WERI-Rb-1 (cell line): ENCODE data around the gene SNAP23.

Source experiments
- DNase-seq: peaks from one replicate; pipeline ENCODE4 v3.0.0-alpha.2; 2020
- H3K27ac ChIP-seq: fragments of 250-450 bp; sonication (Bioruptor Pico); 2 replicates; pipeline ENCODE4 v1.5.1; 2020; ENCODE audit warnings: mild to moderate bottlenecking, moderate library complexity
- H3K27me3 ChIP-seq: fragments of 250-450 bp; sonication (Bioruptor Pico); 2 replicates; pipeline ENCODE4 v1.5.1; 2021; ENCODE audit warnings: mild to moderate bottlenecking, low read depth, moderate library complexity; ENCODE audit not compliant: insufficient read depth, severe bottlenecking
- H3K36me3 ChIP-seq: fragments of 250-450 bp; sonication (Bioruptor Pico); 2 replicates; pipeline ENCODE4 v1.5.1; 2020; ENCODE audit warnings: mild to moderate bottlenecking, moderate library complexity
- H3K4me3 ChIP-seq: 2 replicates; pipeline ENCODE4 v1.5.1; 2011; ENCODE audit warnings: low read depth, mild to moderate bottlenecking, control low read depth, low read length
- H3K9me3 ChIP-seq: fragments of 250-450 bp; sonication (Bioruptor Pico); 2 replicates; pipeline ENCODE4 v1.5.1; 2021; ENCODE audit warnings: mild to moderate bottlenecking, moderate library complexity; ENCODE audit not compliant: severe bottlenecking
- TF ChIP-seq, protein P1 (sequence below): IDR thresholded peaks from 2 replicates; pipeline ENCODE4 v1.5.1; 2011; ENCODE audit warnings: low read depth, mild to moderate bottlenecking, control low read depth, inconsistent platforms, low read length

SNAP23 gene

DNA sequence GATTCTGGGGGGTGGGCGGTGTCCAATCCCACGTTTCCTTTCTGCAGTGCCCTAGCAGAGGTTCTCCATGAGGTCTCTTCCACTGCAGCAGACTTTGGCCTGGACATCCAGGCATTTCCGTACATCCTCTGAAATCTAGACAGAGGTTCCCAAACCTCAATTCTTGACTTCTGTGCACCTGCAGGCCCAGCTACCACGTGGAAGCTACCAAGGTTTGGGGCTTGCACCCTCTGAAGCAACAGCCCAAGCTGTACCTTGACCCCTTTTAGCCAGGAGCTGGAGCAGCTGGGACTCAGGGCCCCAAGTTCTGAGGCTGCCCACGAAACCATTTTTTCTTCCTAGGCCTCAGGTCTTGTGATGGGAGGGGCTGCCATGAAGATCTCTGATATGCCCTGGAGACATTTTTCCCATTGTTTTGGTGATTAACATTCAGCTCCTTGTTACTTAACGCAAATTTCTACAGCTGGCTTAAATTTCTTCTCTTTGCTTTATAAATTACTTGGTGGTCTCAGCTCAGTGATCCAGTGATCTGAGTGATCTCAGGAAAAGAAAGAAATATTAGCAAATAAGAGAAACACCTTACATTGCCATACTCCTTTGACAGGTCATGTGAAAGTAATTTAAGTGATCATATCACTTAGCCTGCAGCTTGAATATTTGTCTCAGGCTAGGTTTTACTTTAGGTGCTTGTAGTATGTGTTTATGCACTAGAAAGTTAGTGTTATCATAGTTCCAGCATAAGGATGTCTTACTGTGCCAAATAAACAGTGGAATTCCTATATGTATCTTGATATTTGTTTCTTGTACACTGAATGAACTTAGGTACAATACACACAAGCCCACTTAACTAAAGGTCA, 3.0 kb downstream of the SNAP23 start:
- H3K4me3 ChIP-seq: no peak overlapping the region
- DNase-seq: no peak
- peaks cover 3% of the 10 kb centered on the region for H3K36me3 ChIP-seq
- H3K27me3 ChIP-seq: no peaks in the 10 kb centered on the region
- H3K9me3 ChIP-seq: no peaks in the 10 kb centered on the region
- H3K27ac ChIP-seq: no peak overlapping the region
- TF ChIP-seq, protein P1, sequence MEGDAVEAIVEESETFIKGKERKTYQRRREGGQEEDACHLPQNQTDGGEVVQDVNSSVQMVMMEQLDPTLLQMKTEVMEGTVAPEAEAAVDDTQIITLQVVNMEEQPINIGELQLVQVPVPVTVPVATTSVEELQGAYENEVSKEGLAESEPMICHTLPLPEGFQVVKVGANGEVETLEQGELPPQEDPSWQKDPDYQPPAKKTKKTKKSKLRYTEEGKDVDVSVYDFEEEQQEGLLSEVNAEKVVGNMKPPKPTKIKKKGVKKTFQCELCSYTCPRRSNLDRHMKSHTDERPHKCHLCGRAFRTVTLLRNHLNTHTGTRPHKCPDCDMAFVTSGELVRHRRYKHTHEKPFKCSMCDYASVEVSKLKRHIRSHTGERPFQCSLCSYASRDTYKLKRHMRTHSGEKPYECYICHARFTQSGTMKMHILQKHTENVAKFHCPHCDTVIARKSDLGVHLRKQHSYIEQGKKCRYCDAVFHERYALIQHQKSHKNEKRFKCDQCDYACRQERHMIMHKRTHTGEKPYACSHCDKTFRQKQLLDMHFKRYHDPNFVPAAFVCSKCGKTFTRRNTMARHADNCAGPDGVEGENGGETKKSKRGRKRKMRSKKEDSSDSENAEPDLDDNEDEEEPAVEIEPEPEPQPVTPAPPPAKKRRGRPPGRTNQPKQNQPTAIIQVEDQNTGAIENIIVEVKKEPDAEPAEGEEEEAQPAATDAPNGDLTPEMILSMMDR: no peak

GRCh38 chr15:42499858-42500609, 4.6 kb downstream of the SNAP23 start:
- no peaks in the 10 kb centered on the region for H3K27me3 ChIP-seq
- TF ChIP-seq, protein P1: no peak
- no peak overlapping the region for H3K27ac ChIP-seq
- no peaks in the 10 kb centered on the region for H3K9me3 ChIP-seq
- peaks cover 3% of the 10 kb centered on the region for H3K36me3 ChIP-seq
- no peak for DNase-seq
- no peak overlapping the region for H3K4me3 ChIP-seq

GRCh38 chr15:42502477-42502876, 7.0 kb downstream of the SNAP23 start:
- Histone ChIP-seq H3K4me3 (no peak overlapping the region), H3K27me3 (no peaks in the 10 kb centered on the region), H3K9me3 (no peaks in the 10 kb centered on the region), H3K36me3 (peaks cover 3% of the 10 kb centered on the region), H3K27ac (no peak overlapping the region)
- no peak for DNase-seq
- TF ChIP-seq, protein P1: no peak

DNA sequence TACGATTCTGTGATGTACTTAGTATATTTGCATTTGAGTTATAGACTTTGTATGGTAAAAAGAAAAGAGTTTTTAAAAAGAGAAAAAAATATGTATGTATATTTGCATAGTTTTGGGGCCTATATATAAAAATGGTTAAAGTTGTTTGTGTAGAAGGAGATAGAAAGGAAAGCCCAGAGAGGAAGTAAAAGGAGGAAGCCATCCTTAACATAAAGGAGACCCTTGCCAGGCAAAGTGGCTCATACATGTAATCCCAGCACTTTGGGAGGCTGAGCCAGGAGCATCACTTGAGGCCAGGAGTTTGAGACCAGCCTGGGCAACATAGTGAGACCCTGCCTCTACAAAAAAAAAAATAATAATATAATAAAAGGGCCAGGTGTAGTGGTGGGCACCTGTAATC, 8.4 kb downstream of the SNAP23 start:
- no peaks in the 10 kb centered on the region for H3K27me3 ChIP-seq
- TF ChIP-seq, protein P1: no peak
- no peak for DNase-seq
- no peaks in the 10 kb centered on the region for H3K9me3 ChIP-seq
- H3K27ac ChIP-seq: no peak overlapping the region
- H3K4me3 ChIP-seq: no peak overlapping the region
- H3K36me3 ChIP-seq: peaks cover 3% of the 10 kb centered on the region

DNA sequence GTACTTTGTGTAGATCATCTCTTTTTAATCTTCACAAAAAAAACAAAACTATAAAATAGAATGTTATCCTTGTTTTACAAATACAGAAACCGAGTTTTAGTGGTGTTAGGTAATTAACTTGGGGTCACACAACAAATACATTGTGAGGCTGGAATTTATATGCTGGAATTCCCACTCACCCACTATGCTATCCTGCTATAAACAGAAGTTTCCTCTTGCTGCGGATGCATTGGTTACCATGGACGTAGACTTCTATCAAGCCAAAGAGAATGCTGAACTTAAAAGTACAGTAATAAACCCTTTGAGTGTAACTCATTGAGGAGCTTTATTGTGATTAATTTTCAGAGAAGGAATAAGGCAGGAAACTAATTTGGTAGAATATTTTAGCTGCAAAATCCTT, 9.2 kb downstream of the SNAP23 start:
- no peak for DNase-seq
- Histone ChIP-seq H3K27me3 (no peaks in the 10 kb centered on the region), H3K36me3 (peaks cover 3% of the 10 kb centered on the region), H3K9me3 (no peaks in the 10 kb centered on the region), H3K27ac (no peak overlapping the region), H3K4me3 (no peak overlapping the region)
- TF ChIP-seq, protein P1: no peak
